HG03064 (cell line): Measurements from ENCODE around the gene ZNF655.
"Not testable (repeated sequence)": the region's sequence is repeated elsewhere in the genome, so short reads cannot be mapped to it uniquely, and the experiment has no call there.

Experiments
- ATAC-seq: cut with Tn5 transposase; IDR thresholded peaks from one replicate; pipeline ENCODE4 v1.9.1; 2021; ENCODE audit warnings: low read depth; ENCODE audit not compliant: unreplicated experiment

ZNF655 gene

DNA sequence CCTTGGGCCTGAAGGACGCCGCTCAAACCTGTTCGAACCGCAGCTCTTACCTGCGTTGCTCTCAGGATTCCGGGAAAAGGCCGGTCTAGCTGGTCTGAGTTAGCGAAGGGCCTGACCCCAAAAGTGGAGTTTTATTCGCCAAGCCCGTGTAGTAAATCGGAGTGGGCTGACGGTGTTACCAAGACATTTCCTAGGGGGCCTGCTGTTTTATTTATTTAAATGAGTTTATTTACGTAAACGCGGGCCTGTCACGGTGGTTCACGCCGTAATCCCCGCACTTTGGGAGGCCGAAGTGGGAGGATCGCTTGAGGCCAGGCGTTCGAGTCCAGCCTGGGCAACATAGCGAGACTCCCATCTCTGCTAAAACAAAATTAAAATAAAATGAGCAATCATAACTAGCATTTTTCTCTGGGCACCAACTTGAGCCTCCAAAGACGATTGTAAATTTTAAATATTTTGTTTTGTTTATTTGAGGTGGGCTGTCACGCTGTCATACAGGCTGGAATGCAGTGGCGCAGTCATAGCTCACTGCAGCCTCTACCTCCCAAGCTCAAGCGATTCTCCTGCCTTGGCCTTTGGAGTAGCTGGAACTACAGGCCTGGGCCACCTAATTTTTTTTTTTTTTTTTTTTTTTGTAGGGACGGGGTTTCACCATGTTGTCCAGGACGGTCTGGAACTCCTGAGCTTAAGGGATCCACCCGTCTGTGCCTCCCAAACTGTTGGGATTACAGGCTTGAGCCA lies 903 bp downstream of the ZNF655 start:
- no peak for ATAC-seq

- no peak for ATAC-seq
Observed at GRCh38 chr7:99560834-99561736, 2.6 kb downstream of the ZNF655 start.

- no peak for ATAC-seq
Observed at GRCh38 chr7:99561737-99562051, 3.3 kb downstream of the ZNF655 start.

DNA sequence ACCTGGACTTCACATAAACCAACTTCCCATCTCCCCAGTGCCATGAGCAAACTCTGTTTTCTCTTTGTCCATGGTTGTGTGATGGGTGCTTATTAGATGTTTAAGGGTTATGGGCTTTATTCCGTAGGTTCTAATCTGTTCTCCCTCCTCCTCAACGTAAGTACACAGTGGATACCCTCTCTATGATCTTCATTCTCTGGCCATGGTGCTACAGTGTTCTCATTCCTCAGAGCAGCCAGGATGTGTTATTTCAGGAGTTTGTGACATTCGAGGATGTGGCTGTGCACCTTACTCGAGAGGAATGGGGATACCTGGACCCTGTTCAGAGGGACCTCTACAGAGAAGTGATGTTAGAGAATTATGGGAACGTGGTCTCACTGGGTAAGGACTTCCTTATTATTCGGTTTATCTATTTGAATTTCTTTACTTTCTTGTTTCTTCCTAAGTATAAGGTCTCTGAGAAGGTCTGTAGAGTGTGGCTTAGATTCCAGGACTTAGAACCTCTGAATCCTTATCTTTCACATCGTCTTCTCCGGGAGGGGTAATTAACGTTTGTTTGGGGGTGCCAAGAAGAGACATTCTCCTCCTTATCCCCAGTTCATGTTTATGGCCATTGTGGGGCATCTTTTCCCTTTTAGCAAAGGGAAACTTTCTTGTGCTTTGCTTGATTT lies 3.8 kb downstream of the ZNF655 start:
- no peak for ATAC-seq

DNA sequence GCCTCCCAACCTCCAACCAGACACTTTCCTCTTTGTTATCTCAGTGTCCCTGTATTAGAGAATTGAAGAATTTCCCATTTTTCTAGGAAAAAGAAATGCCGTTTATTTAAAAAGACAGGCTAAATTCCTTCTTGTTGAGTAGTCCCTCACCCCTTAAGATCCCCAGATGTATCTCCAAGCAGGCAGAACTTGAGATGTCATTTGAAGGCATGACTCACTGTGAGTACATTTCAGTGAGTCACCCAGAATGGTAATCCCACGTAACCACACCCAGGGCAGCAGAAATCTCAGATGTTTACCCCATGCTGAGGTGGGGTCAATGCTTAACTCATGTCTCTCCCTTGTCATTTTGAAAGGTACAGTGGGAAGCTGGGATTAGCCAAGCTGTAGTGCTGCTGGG lies 4.4 kb downstream of the ZNF655 start:
- ATAC-seq = no peak

- no peak for ATAC-seq
Observed at GRCh38 chr7:99563650-99564049, 5.2 kb downstream of the ZNF655 start.

- ATAC-seq = not testable (repeated sequence)
Observed at GRCh38 chr7:99568770-99569169, 10.3 kb downstream of the ZNF655 start.

GRCh38 chr7:99571768-99572167 lies 13.3 kb downstream of the ZNF655 start:
- ATAC-seq = no peak

DNA sequence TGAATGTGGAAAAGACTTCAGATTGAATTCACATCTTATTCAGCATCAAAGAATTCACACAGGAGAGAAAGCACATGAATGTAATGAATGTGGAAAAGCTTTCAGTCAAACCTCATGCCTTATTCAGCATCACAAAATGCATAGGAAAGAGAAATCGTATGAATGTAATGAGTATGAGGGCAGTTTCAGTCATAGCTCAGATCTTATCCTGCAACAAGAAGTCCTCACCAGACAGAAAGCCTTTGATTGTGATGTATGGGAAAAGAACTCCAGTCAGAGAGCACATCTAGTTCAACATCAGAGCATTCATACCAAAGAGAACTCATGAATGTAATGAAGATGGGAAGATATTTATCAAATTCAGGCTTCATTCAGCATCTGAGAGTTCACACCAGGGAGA lies 14.8 kb downstream of the ZNF655 start:
- ATAC-seq = no peak

GRCh38 chr7:99576251-99576650 lies 17.8 kb downstream of the ZNF655 start:
- ATAC-seq = no peak

GRCh38 chr7:99579281-99579955 lies 21.0 kb downstream of the ZNF655 start:
- no peak for ATAC-seq

DNA sequence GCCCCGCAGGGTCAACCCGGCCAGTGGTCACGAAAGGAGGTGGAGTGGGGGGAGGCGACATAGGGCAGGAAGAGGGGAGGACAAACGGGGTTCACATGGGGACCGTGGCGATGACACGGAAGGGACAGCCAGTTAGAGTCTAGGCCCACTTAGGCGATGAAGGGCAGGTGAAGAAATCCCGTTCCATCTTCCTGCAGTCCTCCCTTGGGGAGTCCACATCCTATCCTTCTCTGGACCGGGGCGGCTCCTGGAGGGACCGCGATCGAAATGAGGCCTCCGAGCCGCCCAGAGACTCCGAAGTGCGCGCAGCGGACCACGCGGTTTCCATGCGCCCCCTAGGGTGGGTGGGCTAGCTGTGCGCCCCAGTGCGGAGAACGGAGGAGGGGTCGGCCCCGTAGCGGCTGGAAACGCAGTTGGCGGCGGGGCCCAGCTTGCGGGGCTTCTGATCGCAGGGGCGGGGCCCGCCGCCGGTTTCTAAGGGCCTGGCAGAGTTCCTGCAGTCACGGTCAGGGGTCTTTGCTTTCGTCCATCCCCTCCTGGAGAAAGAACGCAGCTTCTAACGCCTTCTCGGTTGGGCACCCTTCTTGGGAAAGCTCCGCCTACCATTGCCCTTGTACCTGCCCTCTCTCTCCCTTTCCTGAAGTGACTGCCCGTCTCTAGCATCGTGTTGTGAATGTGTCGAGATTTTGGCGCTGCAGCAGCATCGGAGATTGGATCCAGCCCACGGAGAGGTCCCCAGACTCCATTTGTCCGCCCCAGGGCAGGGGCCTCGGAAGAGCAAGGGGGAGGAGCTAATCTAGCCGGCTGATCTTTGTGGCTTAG lies 21.7 kb downstream of the ZNF655 start:
- no peak for ATAC-seq

- ATAC-seq = not testable (repeated sequence)
Observed at GRCh38 chr7:99580778-99581332, 22.4 kb downstream of the ZNF655 start.

- no peak for ATAC-seq
Observed at GRCh38 chr7:99588868-99589267, 30.4 kb downstream of the ZNF655 start.

GRCh38 chr7:99594948-99595745 lies 36.7 kb downstream of the ZNF655 start:
- no peak for ATAC-seq

GRCh38 chr7:99596408-99596955 lies 38.0 kb downstream of the ZNF655 start:
- ATAC-seq = no peak

- no peak for ATAC-seq
Observed at GRCh38 chr7:99597762-99598501, 39.5 kb downstream of the ZNF655 start, which contains the start of gene TMEM225B. Gene TMEM225B, plus strand, starts transcription at chr7:99598267. Its CDS starts 6,122 bp downstream, at chr7:99604389.

DNA sequence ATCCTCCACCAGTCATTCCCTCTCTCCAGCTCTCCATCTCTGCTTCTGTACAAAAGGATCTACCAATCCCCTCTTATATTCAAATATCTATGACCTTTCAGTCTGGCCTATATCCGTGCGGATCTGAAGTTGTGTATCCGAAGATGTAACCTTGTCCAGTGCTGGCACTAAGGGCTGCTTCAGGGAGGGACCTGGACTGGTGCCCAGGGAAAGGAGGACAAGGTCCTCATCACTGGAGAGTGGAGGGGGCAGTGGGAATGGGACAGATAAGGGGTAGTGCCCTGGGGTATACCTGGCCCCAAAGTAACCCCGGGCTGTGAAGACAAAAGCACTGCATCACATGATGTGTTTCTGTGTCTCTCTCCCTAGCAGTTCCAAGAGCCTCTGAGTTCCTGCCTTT lies 41.4 kb downstream of the ZNF655 start:
- no peak for ATAC-seq
